BJ (cell line): Measurements from ENCODE around the gene TNS1. TPM values are rescaled to one million over a fixed set of nuclear protein-coding genes. Genes with fewer than 3 reads are reported as not detected.

ENCODE experiments used
- CTCF ChIA-PET: fragments of 350-600 bp; formaldehyde crosslinking; extraction: SDS; loops from one replicate; lab custom pipeline; 2021; ENCODE audit warnings: antibody characterized with exemption, inconsistent platforms; lab: Yijun Ruan, JAX
- POLR2A ChIA-PET: fragments of 300-600 bp; sonication (Branson Sonifier 250); formaldehyde crosslinking; extraction: SDS; loops from one replicate; lab custom pipeline; 2021; ENCODE audit warnings: antibody characterized with exemption; lab: Charles Lee
- DNase-seq: peaks from one replicate; pipeline ENCODE4 v3.0.0-alpha.2; 2011; ENCODE audit warnings: low read depth
- H3K27me3 ChIP-seq: 2 replicates; pipeline ENCODE4 v1.6.0; 2011; ENCODE audit warnings: low read length; ENCODE audit not compliant: control insufficient read depth, insufficient read depth
- H3K36me3 ChIP-seq: 2 replicates; pipeline ENCODE4 v1.5.1; 2011; ENCODE audit warnings: low read length; ENCODE audit not compliant: control insufficient read depth, insufficient read depth
- H3K4me3 ChIP-seq: 2 replicates; pipeline ENCODE4 v1.5.1; 2011; ENCODE audit warnings: low read depth, mild to moderate bottlenecking, control low read depth, low read length
- polyA plus RNA-seq: library from polyadenylated mRNA; depleted of rRNA; stranded (reverse); fragments of >200 nt; gene quantifications from 2 replicates; pipeline ENCODE4 v1.2.3, GENCODE V29; 2011
- TF ChIP-seq, protein P1 (sequence below): IDR thresholded peaks from 2 replicates; pipeline ENCODE4 v1.5.1; 2011; ENCODE audit warnings: low read depth, mild to moderate bottlenecking, control low read depth, inconsistent platforms, low read length, moderate library complexity; ENCODE audit not compliant: insufficient read depth

TNS1 gene
- polyA plus RNA-seq, 1 experiment: 35.6 TPM

DNA sequence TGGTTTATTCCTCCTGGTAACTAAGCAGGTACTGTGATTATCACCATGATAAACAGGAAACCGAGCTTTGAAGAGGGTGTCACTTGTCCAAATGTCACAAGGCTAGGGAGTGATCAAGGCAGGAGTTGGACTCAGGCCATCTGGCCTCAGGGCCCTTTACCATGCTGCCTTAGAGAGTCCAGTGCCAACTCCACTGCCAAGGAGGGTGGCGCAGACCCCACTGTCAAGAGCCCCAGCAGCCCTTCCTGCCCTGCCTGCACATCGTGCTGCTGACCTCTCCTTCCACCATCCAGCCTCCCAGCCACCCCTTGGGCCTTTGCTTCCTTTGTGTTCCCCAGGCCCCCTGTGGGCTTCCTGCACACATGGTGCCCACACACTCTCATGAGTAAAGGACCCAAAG, 48.3 kb downstream of the TNS1 start:
- no peak for DNase-seq
- no peak overlapping the region for H3K4me3 ChIP-seq
- POLR2A ChIA-PET: no interaction called here
- H3K36me3 ChIP-seq: peaks cover 13% of the 10 kb centered on the region
- H3K27me3 ChIP-seq: no peaks in the 10 kb centered on the region
- TF ChIP-seq, protein P1, sequence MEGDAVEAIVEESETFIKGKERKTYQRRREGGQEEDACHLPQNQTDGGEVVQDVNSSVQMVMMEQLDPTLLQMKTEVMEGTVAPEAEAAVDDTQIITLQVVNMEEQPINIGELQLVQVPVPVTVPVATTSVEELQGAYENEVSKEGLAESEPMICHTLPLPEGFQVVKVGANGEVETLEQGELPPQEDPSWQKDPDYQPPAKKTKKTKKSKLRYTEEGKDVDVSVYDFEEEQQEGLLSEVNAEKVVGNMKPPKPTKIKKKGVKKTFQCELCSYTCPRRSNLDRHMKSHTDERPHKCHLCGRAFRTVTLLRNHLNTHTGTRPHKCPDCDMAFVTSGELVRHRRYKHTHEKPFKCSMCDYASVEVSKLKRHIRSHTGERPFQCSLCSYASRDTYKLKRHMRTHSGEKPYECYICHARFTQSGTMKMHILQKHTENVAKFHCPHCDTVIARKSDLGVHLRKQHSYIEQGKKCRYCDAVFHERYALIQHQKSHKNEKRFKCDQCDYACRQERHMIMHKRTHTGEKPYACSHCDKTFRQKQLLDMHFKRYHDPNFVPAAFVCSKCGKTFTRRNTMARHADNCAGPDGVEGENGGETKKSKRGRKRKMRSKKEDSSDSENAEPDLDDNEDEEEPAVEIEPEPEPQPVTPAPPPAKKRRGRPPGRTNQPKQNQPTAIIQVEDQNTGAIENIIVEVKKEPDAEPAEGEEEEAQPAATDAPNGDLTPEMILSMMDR: no peak
- CTCF ChIA-PET: interaction anchor here (1.4 kb wide), 1 partner anchor 11 kb away, joined by 3 read pairs; no protein-coding TSS in a partner anchor

DNA sequence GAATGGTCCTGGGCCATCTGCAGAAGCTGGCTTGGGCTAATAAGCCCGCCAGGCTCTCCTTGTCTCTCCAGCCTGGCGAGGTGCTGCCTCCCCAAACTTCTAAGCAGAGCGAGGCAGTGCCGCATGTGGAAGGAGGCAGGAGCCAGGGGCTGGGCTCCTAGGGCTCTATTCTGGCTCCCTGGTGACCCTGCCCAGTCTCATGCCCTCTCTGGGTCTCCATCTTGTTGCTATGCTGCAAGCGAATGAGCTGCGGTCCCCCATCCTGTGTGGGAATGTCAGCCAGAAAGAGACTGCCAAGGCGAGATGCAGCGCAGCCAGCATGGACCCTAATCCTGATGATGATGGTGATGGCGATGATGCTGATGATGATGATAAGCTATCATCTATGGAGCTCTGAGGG, 48.7 kb downstream of the TNS1 start:
- Histone ChIP-seq H3K4me3 (no peak overlapping the region), H3K27me3 (no peaks in the 10 kb centered on the region), H3K36me3 (peaks cover 13% of the 10 kb centered on the region)
- CTCF ChIA-PET: interaction anchor here (0.7 to 1.1 kb wide), 2 partner anchors 9 to 21 kb away, joined by 3 read pairs; no protein-coding TSS in a partner anchor
- POLR2A ChIA-PET: no interaction called here
- no peak for DNase-seq
- TF ChIP-seq, protein P1: no peak

DNA sequence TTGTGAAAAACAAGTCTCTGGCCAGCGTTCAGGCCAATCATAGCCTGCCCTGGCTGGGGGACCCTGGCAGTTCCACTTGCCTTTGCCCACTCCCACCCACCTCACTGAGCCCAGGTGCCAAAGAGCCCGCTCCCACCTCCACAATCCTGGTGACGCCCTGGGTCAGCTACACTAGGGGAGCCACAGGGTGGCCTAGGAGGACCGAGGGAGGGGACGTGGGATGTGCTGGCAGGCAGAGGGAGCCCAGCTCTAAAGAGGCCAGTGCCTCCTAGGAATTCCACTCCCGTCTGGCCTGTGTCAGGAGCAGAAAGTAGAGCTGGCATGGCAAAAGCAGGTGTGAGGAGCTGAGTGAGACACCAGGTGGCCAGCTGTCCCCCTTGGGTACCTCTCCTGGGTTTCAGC, 49.3 kb downstream of the TNS1 start:
- peaks cover 11% of the 10 kb centered on the region for H3K36me3 ChIP-seq
- POLR2A ChIA-PET: no interaction called here
- no peak for DNase-seq
- H3K4me3 ChIP-seq: no peak overlapping the region
- H3K27me3 ChIP-seq: no peaks in the 10 kb centered on the region
- CTCF ChIA-PET: interaction anchor here (0.7 to 1.1 kb wide), 3 partner anchors 10 to 88 kb away, joined by 3 read pairs; no protein-coding TSS in a partner anchor
- TF ChIP-seq, protein P1: no peak

DNA sequence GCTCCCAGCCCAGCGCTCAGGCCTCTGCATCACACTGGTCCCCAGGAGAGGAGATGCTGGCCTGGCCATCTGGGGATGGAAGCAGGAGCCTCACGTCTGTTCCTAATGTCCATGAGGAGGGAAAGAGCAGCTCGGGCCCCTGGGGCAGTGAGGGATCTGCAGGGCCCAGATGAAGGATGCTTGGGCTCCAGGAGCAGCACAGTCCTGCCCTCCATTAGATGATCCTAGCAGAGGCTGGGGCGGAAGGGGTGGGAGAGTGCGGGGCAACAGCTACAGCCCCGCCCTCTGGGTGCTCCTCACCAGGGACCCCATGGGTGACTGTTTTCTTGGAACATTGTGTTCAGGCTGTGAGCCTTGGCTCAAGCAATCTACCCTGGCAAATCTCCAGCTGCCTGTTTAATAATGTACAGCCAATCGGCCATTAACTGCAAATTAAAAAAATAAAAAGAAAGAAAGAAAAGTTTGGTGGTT, 49.7 kb downstream of the TNS1 start:
- Histone ChIP-seq H3K27me3 (no peaks in the 10 kb centered on the region), H3K4me3 (no peak overlapping the region), H3K36me3 (peaks cover 11% of the 10 kb centered on the region)
- ChIA-PET CTCF (interaction anchor here (0.7 to 1.3 kb wide), 6 partner anchors 10 to 147 kb away, joined by 3 read pairs; no protein-coding TSS in a partner anchor), POLR2A (no interaction called here)
- TF ChIP-seq, protein P1: no peak
- DNase-seq: no peak

DNA sequence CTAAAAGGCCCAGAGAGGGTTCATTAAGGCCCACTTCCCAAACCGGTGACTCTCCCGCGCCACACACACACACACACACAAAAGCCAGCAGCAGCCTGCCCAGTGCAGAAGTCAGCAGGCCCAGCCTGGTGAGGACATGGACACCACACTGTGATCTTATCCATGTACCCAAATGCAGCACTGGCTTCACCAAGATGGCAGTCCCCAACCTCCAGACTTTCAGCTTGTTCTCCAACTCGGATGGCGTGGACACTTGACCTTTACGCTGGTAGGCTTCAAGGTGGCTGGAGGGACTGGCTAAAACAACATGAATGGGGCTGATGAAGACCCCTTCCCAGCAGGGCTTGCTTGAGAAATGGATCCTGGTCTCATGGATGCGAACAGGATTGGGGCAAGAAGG, 50.4 kb downstream of the TNS1 start:
- DNase-seq: no peak
- H3K36me3 ChIP-seq: peaks cover 11% of the 10 kb centered on the region
- CTCF ChIA-PET: interaction anchor here (0.7 to 1.3 kb wide), 3 partner anchors 22 to 146 kb away, joined by 3 read pairs; no protein-coding TSS in a partner anchor
- TF ChIP-seq, protein P1: no peak
- POLR2A ChIA-PET: no interaction called here
- no peaks in the 10 kb centered on the region for H3K27me3 ChIP-seq
- no peak overlapping the region for H3K4me3 ChIP-seq
